PC-3 (cell line): Measurements from ENCODE around the gene MECR. TPM values are rescaled to one million over a fixed set of nuclear protein-coding genes. Genes with fewer than 3 reads are reported as not detected.

ENCODE experiments used
- ATAC-seq: fragments of 200-7000 bp; cut with Tn5 transposase; 2 replicates; pipeline ENCODE4 v1.9.1; 2020; ENCODE audit warnings: mild to moderate bottlenecking, moderate library complexity
- BruUV-seq: library from RNA; stranded (reverse); fragments of 400-500 nt; replicated peaks from 2 replicates; lab custom pipeline; 2021; lab: Mats Ljungman, UMichigan
- CTCF ChIA-PET: fragments of 300-600 bp; sonication (Branson Sonifier 250); formaldehyde crosslinking; loops from one replicate; lab custom pipeline; 2022; ENCODE audit warnings: antibody characterized with exemption; lab: Charles Lee
- POLR2A ChIA-PET: fragments of 300-600 bp; sonication (Branson Sonifier 250); formaldehyde crosslinking; loops from one replicate; lab custom pipeline; 2022; ENCODE audit warnings: antibody characterized with exemption; ENCODE audit not compliant: unreplicated experiment; lab: Charles Lee
- DNase-seq: peaks from one replicate; pipeline ENCODE4 v3.0.0-alpha.2; 2015
- H2AFZ ChIP-seq: fragments of 300-600 bp; sonication (generic); 2 replicates; pipeline ENCODE4 v1.6.0; 2016; ENCODE audit warnings: antibody characterized with exemption, low read length
- H3F3A ChIP-seq: fragments of 300-600 bp; sonication (generic); one replicate; pipeline ENCODE4 v1.6.0; 2017; ENCODE audit warnings: antibody characterized with exemption, low read length, control low read depth, mild to moderate bottlenecking; ENCODE audit not compliant: unreplicated experiment
- H3K27ac ChIP-seq: fragments of 300-600 bp; sonication (generic); 2 replicates; pipeline ENCODE4 v1.5.1; 2016; ENCODE audit warnings: mild to moderate bottlenecking, low read length
- H3K27me3 ChIP-seq: fragments of 300-600 bp; sonication (generic); 2 replicates; pipeline ENCODE4 v1.6.1; 2016; ENCODE audit warnings: low read length, mixed read lengths
- H3K36me3 ChIP-seq: fragments of 300-600 bp; sonication (generic); 2 replicates; pipeline ENCODE4 v1.6.1; 2016; ENCODE audit warnings: low read depth, mixed run types, low read length, mixed read lengths
- H3K4me1 ChIP-seq: fragments of 300-600 bp; sonication (generic); 2 replicates; pipeline ENCODE4 v1.5.1; 2016; ENCODE audit warnings: low read length; ENCODE audit not compliant: insufficient read depth
- H3K4me2 ChIP-seq: fragments of 300-600 bp; sonication (generic); 2 replicates; pipeline ENCODE4 v1.6.0; 2016; ENCODE audit warnings: low read length
- H3K4me3 ChIP-seq: fragments of 300-600 bp; sonication (generic); 2 replicates; pipeline ENCODE4 v1.5.1; 2016; ENCODE audit warnings: mild to moderate bottlenecking, low read length, mixed read lengths
- H3K79me2 ChIP-seq: fragments of 300-600 bp; sonication (generic); 2 replicates; pipeline ENCODE4 v1.6.1; 2017; ENCODE audit warnings: low read length, mixed read lengths
- H3K9ac ChIP-seq: fragments of 300-600 bp; sonication (generic); 2 replicates; pipeline ENCODE4 v1.6.0; 2016; ENCODE audit warnings: mild to moderate bottlenecking, low read length
- H3K9me2 ChIP-seq: fragments of 300-600 bp; sonication (generic); replicated peaks from 2 replicates; pipeline ENCODE4 v1.6.1; 2016; ENCODE audit warnings: mixed run types, low read length, mixed read lengths
- H3K9me3 ChIP-seq: fragments of 300-600 bp; sonication (generic); 2 replicates; pipeline ENCODE4 v1.6.1; 2016; ENCODE audit warnings: low read length, mixed read lengths
- H4K20me1 ChIP-seq: fragments of 300-600 bp; sonication (generic); 2 replicates; pipeline ENCODE4 v1.6.1; 2016; ENCODE audit warnings: low read length, mixed read lengths
- CTCF ChIP-seq: fragments of 300-600 bp; sonication (generic); conservative IDR thresholded peaks from 2 replicates; pipeline ENCODE4 v1.5.1; 2017; ENCODE audit warnings: antibody characterized with exemption, low read depth, mild to moderate bottlenecking, low read length
- EZH2 ChIP-seq: fragments of 300-600 bp; sonication (generic); IDR thresholded peaks from one replicate; pipeline ENCODE4 v1.6.1; 2017; ENCODE audit warnings: antibody characterized with exemption, mild to moderate bottlenecking, low read length; ENCODE audit not compliant: unreplicated experiment
- EZH2phosphoT487 ChIP-seq: fragments of 300-600 bp; sonication (generic); IDR thresholded peaks from 2 replicates; pipeline ENCODE4 v1.6.1; 2018; ENCODE audit warnings: mild to moderate bottlenecking, antibody characterized with exemption, low read length, borderline replicate concordance
- intact Hi-C: fragments of 100-400 bp; cut with micrococcal nuclease; formaldehyde crosslinking; loops from 2 replicates; pipeline ENCODE4 v1.9.0; 2023
- total RNA-seq: library from RNA; depleted of rRNA; stranded (reverse); fragments of >200 nt; gene quantifications from 2 replicates; pipeline ENCODE4 v1.2.3, GENCODE V29; 2014

The MECR gene
- total RNA-seq, 1 experiment from 2014 or later = 30.5 TPM

GRCh38 chr1:29258976-29259801 is 28.5 kb upstream of the MECR start:
- no TSS peak for BruUV-seq
- no peaks in the 10 kb centered on the region for H3K36me3 ChIP-seq
- no peak overlapping the region for H3K9ac ChIP-seq
- DNase-seq (no peak), ATAC-seq (peak; percentile 44)
- H3K4me2 ChIP-seq = peak overlapping the region; percentile 90
- H3K4me3 ChIP-seq = peak overlapping the region; percentile 67
- H4K20me1 ChIP-seq = no peaks in the 10 kb centered on the region
- peak overlapping the region; percentile 78 for H2AFZ ChIP-seq
- H3F3A ChIP-seq = no peaks in the 10 kb centered on the region
- no peaks in the 10 kb centered on the region for H3K9me3 ChIP-seq
- no peak overlapping the region for H3K27ac ChIP-seq
- intact Hi-C loops = loop anchor here (2.0 kb wide), 1 partner anchor 20 kb away; no protein-coding TSS in a partner anchor
- peaks cover 7% of the 10 kb centered on the region; the same call in 1 of the 2 replicates for H3K4me1 ChIP-seq
- CTCF ChIA-PET = interaction anchor here (0.6 kb wide), 1 partner anchor 12 kb away, joined by 3 read pairs; no protein-coding TSS in a partner anchor
- POLR2A ChIA-PET = interaction anchor here (0.6 kb wide), 1 partner anchor 1459 kb away, joined by 4 read pairs; no protein-coding TSS in a partner anchor
- TF ChIP-seq EZH2phosphoT487 (no peak), EZH2 (no peak), CTCF (no peak)
- H3K79me2 ChIP-seq = no peaks in the 10 kb centered on the region
- H3K27me3 ChIP-seq = no peaks in the 10 kb centered on the region
- no peaks in the 10 kb centered on the region for H3K9me2 ChIP-seq

- Histone ChIP-seq H3K9me2 (no peaks in the 10 kb centered on the region), H3K4me2 (no peak overlapping the region), H3F3A (no peaks in the 10 kb centered on the region), H3K79me2 (no peaks in the 10 kb centered on the region), H3K36me3 (no peaks in the 10 kb centered on the region), H3K27me3 (no peaks in the 10 kb centered on the region), H3K9me3 (no peaks in the 10 kb centered on the region), H2AFZ (no peak overlapping the region), H3K4me3 (no peak overlapping the region), H3K9ac (no peak overlapping the region), H3K4me1 (peaks cover 7% of the 10 kb centered on the region; the same call in 1 of the 2 replicates), H3K27ac (no peak overlapping the region), H4K20me1 (no peaks in the 10 kb centered on the region)
- intact Hi-C loops = loop anchor here (2.0 kb wide), 1 partner anchor 20 kb away; no protein-coding TSS in a partner anchor
- no TSS peak for BruUV-seq
- DNase-seq (no peak), ATAC-seq (no peak)
- POLR2A ChIA-PET = no interaction called here
- TF ChIP-seq EZH2 (no peak), CTCF (no peak), EZH2phosphoT487 (no peak)
- CTCF ChIA-PET = interaction anchor here (0.6 kb wide), 1 partner anchor 1460 kb away, joined by 3 read pairs; no protein-coding TSS in a partner anchor
Observed at GRCh38 chr1:29258189-29258975, 27.6 kb upstream of the MECR start.
